K562 (cell line): Measurements from ENCODE around the gene SNX33. TPM values are rescaled to one million over a fixed set of nuclear protein-coding genes. Genes with fewer than 3 reads are reported as not detected.
A peak's percentile ranks its signal among the peaks of the same experiment; 100 is the strongest.

Source experiments
- ATAC-seq: fragments of 200-7000 bp; cut with Tn5 transposase; 3 replicates; pipeline ENCODE4 v1.9.1; 2020; ENCODE audit warnings: moderate library complexity
- BruUV-seq: library from RNA; stranded (reverse); fragments of 400-500 nt; replicated peaks from 2 replicates; lab custom pipeline; 2021; lab: Mats Ljungman, UMichigan
- CTCF ChIA-PET: fragments of 300-600 bp; formaldehyde crosslinking; extraction: SDS; loops from one replicate; lab custom pipeline; 2021; ENCODE audit warnings: low intra/inter-chr PET ratio; lab: Yijun Ruan, JAX
- POLR2A ChIA-PET: fragments of 300-600, 350-650 bp; sonication (Branson Sonifier 250); formaldehyde crosslinking; extraction: SDS; loops from one replicate; lab custom pipeline; 2021; ENCODE audit warnings: antibody characterized with exemption, inconsistent platforms; lab: Yijun Ruan, JAX
- DNase-seq, 4 experiments: peaks; one replicate each; pipeline versions ENCODE4 v3.0.0 to v3.0.0-alpha.2; 2011 to 2018; ENCODE audit warnings: low spot score in 3 of 4, mixed read lengths in 3 of 4; ENCODE audit errors: extremely low read depth in 1 of 4
- FAIRE-seq: peaks from 2 replicates; lab custom pipeline; 2011; peaks lifted over from hg19 to GRCh38; lab: Jason Lieb, UNC
- H2AFZ ChIP-seq: 2 replicates; pipeline ENCODE4 v1.6.0; 2011; ENCODE audit warnings: low read depth, low read length, control low read depth, inconsistent platforms
- H3K27ac ChIP-seq: fragments of 200-600 bp; 3 replicates; pipeline ENCODE4 v1.8.0; 2011; ENCODE audit warnings: low read depth, mild to moderate bottlenecking, control low read depth, inconsistent platforms, low read length, moderate library complexity, mixed read lengths; ENCODE audit errors: extremely low read depth
- H3K27me3 ChIP-seq, 2 experiments: fragments of 300-600 bp in 1 of 2; 2 replicates in 1 of 2; 3 replicates in 1 of 2; pipeline versions ENCODE4 v1.6.0 to v1.8.0; 2011; ENCODE audit warnings: inconsistent platforms in 2 of 2, low read length in 2 of 2, mild to moderate bottlenecking in 1 of 2, mixed read lengths in 1 of 2, moderate library complexity in 1 of 2; ENCODE audit not compliant: control insufficient read depth in 2 of 2, insufficient read depth in 2 of 2
- H3K36me3 ChIP-seq: fragments of 300-600 bp; 3 replicates; pipeline ENCODE4 v1.8.0; 2011; ENCODE audit warnings: mild to moderate bottlenecking, low read length, inconsistent platforms; ENCODE audit not compliant: control insufficient read depth, insufficient read depth
- H3K4me1 ChIP-seq, 2 experiments: fragments of 200-600 bp in 1 of 2; replicated peaks in 1 of 2; 2 replicates in 1 of 2; 3 replicates in 1 of 2; pipeline versions ENCODE4 v1.5.1 to v1.8.0; 2011; ENCODE audit warnings: inconsistent platforms in 2 of 2, low read length in 2 of 2, mild to moderate bottlenecking in 1 of 2, mixed read lengths in 1 of 2, moderate library complexity in 1 of 2; ENCODE audit not compliant: control insufficient read depth in 2 of 2, insufficient read depth in 2 of 2
- H3K4me2 ChIP-seq: 2 replicates; pipeline ENCODE4 v1.6.1; 2011; ENCODE audit warnings: low read length, control low read depth, inconsistent platforms, mixed read lengths; ENCODE audit not compliant: insufficient read depth
- H3K4me3 ChIP-seq: fragments of 200-600 bp; sonication (generic), shearing (Covaris generic); 2 replicates; pipeline ENCODE4 v1.5.1; 2016; ENCODE audit warnings: control low read depth, inconsistent platforms
- H3K79me2 ChIP-seq: fragments of 200-600 bp; 3 replicates; pipeline ENCODE4 v1.8.0; 2011; ENCODE audit warnings: low read length, inconsistent platforms; ENCODE audit not compliant: control insufficient read depth, insufficient read depth
- H3K9ac ChIP-seq, 2 experiments: 2 replicates each; pipeline versions ENCODE4 v1.6.0 to v1.6.1; 2011; ENCODE audit warnings: low read depth in 2 of 2, low read length in 2 of 2, control low read depth in 1 of 2, inconsistent platforms in 1 of 2, mild to moderate bottlenecking in 1 of 2, mixed read lengths in 1 of 2; ENCODE audit not compliant: insufficient read depth in 1 of 2
- H3K9me1 ChIP-seq: one replicate; pipeline ENCODE4 v1.6.0; 2011; ENCODE audit warnings: inconsistent platforms, mild to moderate bottlenecking, low read length, moderate library complexity; ENCODE audit not compliant: control insufficient read depth, insufficient read depth
- H3K9me3 ChIP-seq: replicated peaks from 2 replicates; pipeline ENCODE4 v1.5.1; 2011; ENCODE audit warnings: low read depth, low read length, inconsistent platforms; ENCODE audit not compliant: control insufficient read depth, insufficient read depth
- H4K20me1 ChIP-seq: replicated peaks from 2 replicates; pipeline ENCODE4 v1.6.1; 2011; ENCODE audit warnings: low read length, inconsistent platforms, mixed read lengths; ENCODE audit not compliant: control insufficient read depth, insufficient read depth
- CEBPG ChIP-seq, 3 experiments: fragments of 200-800 bp in 1 of 3; sonication (Bioruptor generic) in 1 of 3; sonication (generic) in 1 of 3; formaldehyde crosslinking in 1 of 3; IDR thresholded peaks in 2 of 3; conservative IDR thresholded peaks in 1 of 3; 2 replicates each; pipeline versions ENCODE4 v1.6.1 to v1.8.0; 2016 to 2022; ENCODE audit warnings: missing compliant biosample characterization in 2 of 3, missing genetic modification characterization in 2 of 3, mild to moderate bottlenecking in 1 of 3, missing genetic modification reagents in 1 of 3
- DACH1 ChIP-seq: fragments of 450-650 bp; IDR thresholded peaks from 2 replicates; pipeline ENCODE4 v1.6.1; 2018; ENCODE audit not compliant: partially characterized antibody
- HMGN3 ChIP-seq: IDR thresholded peaks from 2 replicates; pipeline ENCODE4 v1.6.1; 2011; ENCODE audit warnings: borderline replicate concordance, low read depth, mild to moderate bottlenecking, mixed read lengths, low read length; ENCODE audit not compliant: insufficient read length; ENCODE audit errors: extremely low read depth
- MYNN ChIP-seq, 2 experiments: sonication (generic); formaldehyde crosslinking in 1 of 2; IDR thresholded peaks; 2 replicates each; pipeline versions ENCODE4 v1.5.0 to v1.6.1; 2016 to 2020; ENCODE audit warnings: antibody characterized with exemption in 1 of 2, missing genetic modification reagents in 1 of 2
- ZNF23 ChIP-seq: fragments of 250-450 bp; sonication (Bioruptor Pico); IDR thresholded peaks from 2 replicates; pipeline ENCODE4 v1.4.0; 2020; ENCODE audit warnings: mild to moderate bottlenecking
- WGBS: fragments of 100-300 bp; shearing (Covaris generic); methylation state at CpG from one replicate; pipeline ENCODE4 v1.1.6; 2016; ENCODE audit warnings: low coverage, mixed read lengths; ENCODE audit not compliant: insufficient coverage; ENCODE audit errors: missing lambda C conversion rate; 5-methylcytosine and 5-hydroxymethylcytosine counted together
- in situ Hi-C: fragments of 300-500 bp; cut with MboI; formaldehyde crosslinking; loops from 4 replicates; pipeline ENCODE4 v1.15.0; 2018; ENCODE audit warnings: inconsistent platforms, mixed read lengths
- intact Hi-C: fragments of 100-400 bp; cut with micrococcal nuclease; formaldehyde crosslinking; loops from 2 replicates; pipeline ENCODE4 v1.14.2; 2022
- polyA plus RNA-seq, 8 experiments: library from polyadenylated mRNA; depleted of rRNA in 4 of 8; stranded (reverse) in 5 of 8; unstranded in 3 of 8; fragments of >200 nt; fragmentation: Nextera tagmentation in 2 of 8; fragmentation: Illumina TruSeq in 1 of 8; extraction: Ambion mirVana in 2 of 8; extraction: Trizol in 1 of 8; gene quantifications; 2 replicates each; pipeline versions ENCODE4 v1.2.1 to v1.2.3, GENCODE V29; 2011 to 2014; ENCODE audit warnings: inconsistent platforms in 1 of 8, missing spikeins in 1 of 8
- total RNA-seq, 7 experiments: library from RNA; depleted of rRNA in 6 of 7; stranded (reverse); fragments of >200 nt in 6 of 7; fragmentation: Illumina TruSeq in 2 of 7; extraction: Trizol in 2 of 7; gene quantifications; 2 replicates each; pipeline versions ENCODE4 v1.2.1 to v1.2.3, GENCODE V29; 2011 to 2021; ENCODE audit warnings: low replicate concordance in 1 of 7

Gene SNX33
- total and polyA plus RNA-seq, 9 of the 15 experiments (the other 6 are each of a cell fraction or from before 2014, with no cell fraction given): 1.4 to 14.1 (median 8.2) TPM

- Histone ChIP-seq H3K4me3 (no peak overlapping the region), H3K9ac (no peak overlapping the region), H2AFZ (no peak overlapping the region), H3K9me3 (no peaks in the 10 kb centered on the region), H4K20me1 (no peaks in the 10 kb centered on the region), H3K79me2 (no peaks in the 10 kb centered on the region), H3K9me1 (no peaks in the 10 kb centered on the region), H3K36me3 (peaks cover 73% of the 10 kb centered on the region), H3K4me1 (no peaks in the 10 kb centered on the region), H3K4me2 (no peak overlapping the region), H3K27me3 (no peaks in the 10 kb centered on the region), H3K27ac (no peak overlapping the region)
- FAIRE-seq (no peak), DNase-seq (no peak), ATAC-seq (no peak)
- no peak for TF ChIP-seq ZNF23 (CRISPR knock-in tag)
- no peak for TF ChIP-seq HMGN3
- TF ChIP-seq MYNN (IDR thresholded peaks at IDR 0.05): no peak
- no peak for TF ChIP-seq MYNN (CRISPR knock-in tag; IDR thresholded peaks at IDR 0.05)
- intact Hi-C loops (no loop called here), in situ Hi-C loops (no loop called here)
- BruUV-seq: no TSS peak
- POLR2A ChIA-PET: interaction anchor here (1.3 kb wide), 1 partner anchor 9 kb away, joined by 3 read pairs; no protein-coding TSS in a partner anchor
- CTCF ChIA-PET: no interaction called here
These were observed 30.9 kb upstream of the SNX33 start for GRCh38 chr15:75616766-75617165.

GRCh38 chr15:75620058-75620820, 27.5 kb upstream of the SNX33 start:
- Histone ChIP-seq H3K27me3 (no peaks in the 10 kb centered on the region), H4K20me1 (no peaks in the 10 kb centered on the region), H3K27ac (no peak overlapping the region)
- TF ChIP-seq CEBPG (CRISPR knock-in tag; IDR thresholded peaks at IDR 0.05) (peak; percentile 32; the same call in 1 of the 2 replicates), CEBPG (tag; conservative IDR thresholded peaks at IDR 0.05 in 1 of 2, IDR thresholded peaks at IDR 0.05 in 1 of 2) (no peak), DACH1 (no peak)
- TF ChIP-seq, all 486 proteins: peak for 1
- intact Hi-C loops: no loop called here
- no peak for FAIRE-seq
- ChIA-PET POLR2A (interaction anchor here (0.6 to 0.9 kb wide), 2 partner anchors 19 to 858 kb away, joined by 3 read pairs; no protein-coding TSS in a partner anchor), CTCF (no interaction called here)
- no peak overlapping the region for H3K4me3 ChIP-seq
- H3K9me1 ChIP-seq: no peaks in the 10 kb centered on the region
- in situ Hi-C loops: no loop called here
- ATAC-seq: no peak
- peaks cover 49% of the 10 kb centered on the region for H3K36me3 ChIP-seq
- no peaks in the 10 kb centered on the region for H3K9me3 ChIP-seq
- WGBS: 85% methylated on average over 4 of the region's 4 CpGs
- DNase-seq: no peak
- peaks cover 11% of the 10 kb centered on the region for H3K79me2 ChIP-seq
- peaks cover 0 to 9% of the 10 kb centered on the region in 2 experiments; a peak in 3 of 5 replicates for H3K4me1 ChIP-seq
- BruUV-seq: no TSS peak
- H3K4me2 ChIP-seq: no peak overlapping the region
- H3K9ac ChIP-seq: no peak overlapping the region
- H2AFZ ChIP-seq: no peak overlapping the region
